HG02798 (cell line): Measurements from ENCODE around the gene ARHGAP23.

Experiments used
- ATAC-seq: cut with Tn5 transposase; IDR thresholded peaks from one replicate; pipeline ENCODE4 v1.9.1; 2021; ENCODE audit warnings: mild to moderate bottlenecking; ENCODE audit not compliant: unreplicated experiment, poor library complexity

Gene ARHGAP23

GRCh38 chr17:38439436-38439835 is 11.2 kb downstream of the ARHGAP23 start:
- ATAC-seq = no peak

- no peak for ATAC-seq
These were observed 12.5 kb downstream of the ARHGAP23 start for GRCh38 chr17:38440614-38441397.

DNA sequence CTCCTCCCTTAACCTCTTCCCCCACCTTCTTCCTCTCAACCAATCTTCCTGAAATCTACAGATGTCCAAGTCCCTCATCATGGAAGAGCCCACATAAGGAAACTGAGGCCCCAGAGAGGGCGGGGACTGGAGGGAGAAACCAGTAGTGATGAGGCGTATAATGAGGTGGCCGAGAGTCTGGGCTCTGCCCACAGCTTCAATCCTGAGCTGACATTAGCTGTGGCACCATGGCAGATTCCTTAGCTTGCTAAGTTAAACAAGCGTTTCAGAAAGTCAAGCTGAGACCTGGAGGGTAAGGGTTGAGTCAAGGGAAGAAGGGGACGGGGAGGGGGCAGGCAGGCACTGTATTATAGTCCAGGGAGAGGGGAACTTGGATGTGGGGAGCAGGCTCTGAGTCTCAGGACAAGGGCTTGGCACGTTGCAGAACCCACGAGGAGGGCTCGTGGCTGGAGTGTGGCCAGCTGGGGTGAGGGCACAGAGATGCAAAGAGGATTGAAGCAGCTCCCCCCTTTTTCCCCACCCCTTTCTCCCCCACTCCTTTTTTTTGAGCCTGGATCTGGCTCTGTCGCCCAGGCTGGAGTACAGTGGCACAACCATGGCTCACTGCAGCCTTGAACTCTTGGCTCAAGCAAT is 13.3 kb downstream of the ARHGAP23 start:
- no peak for ATAC-seq

GRCh38 chr17:38442548-38442947 is 14.3 kb downstream of the ARHGAP23 start:
- ATAC-seq = no peak

GRCh38 chr17:38443356-38444031 is 15.2 kb downstream of the ARHGAP23 start:
- peak; percentile 58 for ATAC-seq

GRCh38 chr17:38444151-38444550 is 15.9 kb downstream of the ARHGAP23 start:
- ATAC-seq = peak; percentile 48

DNA sequence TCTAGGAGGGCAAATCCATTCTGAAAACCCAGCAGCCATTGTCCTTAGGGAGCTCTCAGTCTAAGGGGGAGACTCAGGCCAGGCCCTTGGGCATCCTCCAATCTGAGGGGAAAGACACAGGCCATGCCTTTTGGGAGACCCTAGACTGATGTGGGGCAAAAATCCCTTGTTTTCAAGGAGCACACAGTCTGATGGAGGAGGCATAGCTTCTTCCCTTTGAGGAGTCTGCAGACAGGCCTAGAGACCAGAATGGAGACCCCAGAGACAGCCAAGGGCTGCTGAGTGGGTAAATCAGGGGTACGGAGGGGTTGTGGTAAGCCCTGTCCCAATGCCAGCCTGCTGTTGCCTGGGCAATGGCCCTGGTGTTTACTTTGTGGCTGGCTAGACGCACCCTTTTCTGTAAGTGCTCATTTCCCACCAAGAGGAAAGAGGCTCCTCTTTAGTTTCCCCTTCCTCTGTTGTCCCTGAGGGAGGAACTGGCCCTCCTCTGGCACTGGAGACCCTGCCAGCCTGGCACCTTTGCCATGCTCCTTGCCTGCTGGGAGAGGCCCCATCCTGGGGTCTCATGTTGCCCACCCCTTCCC is 19.3 kb downstream of the ARHGAP23 start:
- ATAC-seq = no peak

- ATAC-seq = no peak
These were observed 20.0 kb downstream of the ARHGAP23 start for GRCh38 chr17:38448208-38448771.

GRCh38 chr17:38449364-38449763 is 21.1 kb downstream of the ARHGAP23 start:
- ATAC-seq = no peak

DNA sequence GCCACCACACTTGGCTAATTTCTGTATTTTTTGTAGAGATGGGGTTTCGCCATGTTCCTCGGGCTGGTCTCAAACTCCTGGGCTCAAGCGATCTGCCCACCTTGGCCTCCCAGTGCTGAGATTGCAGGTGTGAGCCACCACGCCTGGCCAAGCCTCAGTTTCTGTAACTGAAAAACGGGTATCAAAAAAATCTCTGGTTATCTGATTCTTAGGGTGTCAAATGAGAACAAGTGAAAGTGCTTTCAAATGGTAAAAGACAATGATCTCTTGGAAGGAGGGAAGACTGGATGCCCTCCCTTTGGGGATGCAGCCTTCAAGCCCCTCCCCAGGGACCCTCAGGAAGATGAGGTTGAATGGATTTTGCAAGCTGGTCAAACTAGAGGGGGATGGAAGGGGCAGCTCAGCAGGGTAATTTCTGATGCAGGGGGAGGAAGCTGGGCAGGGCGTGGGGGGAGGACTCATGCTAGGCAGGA is 22.3 kb downstream of the ARHGAP23 start:
- ATAC-seq = no peak

GRCh38 chr17:38451030-38451839 is 23.0 kb downstream of the ARHGAP23 start:
- ATAC-seq = no peak

DNA sequence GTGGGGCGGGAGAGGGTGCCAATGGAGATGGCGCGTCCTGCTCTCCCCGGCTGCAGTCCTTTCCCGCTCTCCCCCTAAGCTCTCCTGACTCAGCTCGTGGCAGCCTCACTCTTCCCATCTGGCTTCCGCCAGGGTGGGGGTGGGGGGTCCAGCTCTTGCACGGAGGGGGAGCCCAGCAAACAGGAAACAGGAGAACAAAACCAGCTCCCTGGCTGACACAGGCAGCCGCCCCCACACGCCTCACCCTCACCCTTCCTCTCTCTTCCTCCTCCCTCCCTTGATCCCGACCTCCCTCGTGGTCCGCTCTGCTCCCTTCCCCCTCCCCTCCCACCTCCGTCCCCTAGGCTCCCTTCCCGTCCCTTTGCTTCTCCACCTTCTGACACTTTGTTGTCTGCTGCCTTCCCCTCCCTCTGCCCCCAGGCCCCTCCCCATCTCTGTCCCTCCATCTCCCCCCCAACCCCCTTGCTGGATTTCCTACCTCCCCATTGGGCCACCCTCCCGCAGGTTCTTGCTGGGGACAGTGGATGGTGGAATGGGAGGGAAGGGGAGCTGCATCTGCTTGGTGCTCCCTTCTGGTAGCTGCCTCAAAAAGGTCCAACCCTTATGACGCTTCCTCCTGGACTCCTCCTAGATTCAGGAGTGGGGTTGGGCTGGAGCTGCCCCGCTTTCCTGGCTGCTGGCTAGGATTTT is 23.7 kb downstream of the ARHGAP23 start:
- no peak for ATAC-seq

DNA sequence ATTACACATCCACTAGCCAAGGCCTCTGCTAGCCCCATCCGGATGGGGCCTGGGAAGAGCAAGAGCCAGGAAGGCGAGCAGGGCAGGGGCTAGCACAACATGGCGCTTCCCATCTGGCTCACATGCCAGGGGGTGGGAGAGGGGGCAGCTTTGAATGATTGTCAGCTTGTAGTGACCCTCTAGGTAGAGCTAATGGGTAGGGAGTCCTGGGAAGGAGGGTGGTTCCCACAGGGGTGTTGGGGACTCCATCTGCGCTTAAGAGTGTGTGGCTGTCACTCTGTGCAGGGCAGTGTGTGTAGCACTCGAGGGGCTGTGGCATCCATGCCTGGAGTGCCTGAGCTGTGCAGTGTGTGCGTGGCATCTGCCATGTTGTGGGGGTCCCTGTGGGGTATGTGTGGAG is 24.5 kb downstream of the ARHGAP23 start:
- no peak for ATAC-seq

GRCh38 chr17:38453951-38454421 is 25.7 kb downstream of the ARHGAP23 start:
- no peak for ATAC-seq

DNA sequence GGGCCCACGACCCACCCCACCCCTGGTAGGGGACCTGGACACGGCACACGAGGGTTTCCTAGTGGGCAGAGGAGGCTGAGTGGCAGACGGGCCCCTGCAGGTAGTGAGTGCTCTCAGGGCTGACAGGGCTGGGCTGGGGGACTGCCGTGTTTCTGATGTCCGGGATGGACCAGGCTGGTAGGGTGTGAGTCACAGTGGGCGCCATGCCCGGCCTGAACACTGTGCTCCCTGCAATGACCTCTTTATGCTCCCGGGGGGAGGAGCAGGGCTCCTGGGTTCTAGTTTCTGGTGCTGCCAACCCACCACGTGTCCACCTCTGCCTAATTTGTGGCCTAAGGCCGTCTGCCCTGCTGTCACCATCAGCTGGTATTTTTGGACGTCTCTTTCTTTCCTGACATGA is 26.3 kb downstream of the ARHGAP23 start:
- ATAC-seq = no peak

- ATAC-seq = no peak
These were observed 27.1 kb downstream of the ARHGAP23 start for GRCh38 chr17:38455288-38455915.

- no peak for ATAC-seq
These were observed 28.0 kb downstream of the ARHGAP23 start for GRCh38 chr17:38456031-38456815.
